BJ (cell line): Measurements from ENCODE around the gene FMN2. TPM values are rescaled to one million over a fixed set of nuclear protein-coding genes. Genes with fewer than 3 reads are reported as not detected.

Source experiments
- CTCF ChIA-PET: fragments of 350-600 bp; formaldehyde crosslinking; extraction: SDS; loops from one replicate; lab custom pipeline; 2021; ENCODE audit warnings: antibody characterized with exemption, inconsistent platforms; lab: Yijun Ruan, JAX
- POLR2A ChIA-PET: fragments of 300-600 bp; sonication (Branson Sonifier 250); formaldehyde crosslinking; extraction: SDS; loops from one replicate; lab custom pipeline; 2021; ENCODE audit warnings: antibody characterized with exemption; lab: Charles Lee
- DNase-seq: peaks from one replicate; pipeline ENCODE4 v3.0.0-alpha.2; 2011; ENCODE audit warnings: low read depth
- H3K27me3 ChIP-seq: 2 replicates; pipeline ENCODE4 v1.6.0; 2011; ENCODE audit warnings: low read length; ENCODE audit not compliant: control insufficient read depth, insufficient read depth
- H3K36me3 ChIP-seq: 2 replicates; pipeline ENCODE4 v1.5.1; 2011; ENCODE audit warnings: low read length; ENCODE audit not compliant: control insufficient read depth, insufficient read depth
- H3K4me3 ChIP-seq: 2 replicates; pipeline ENCODE4 v1.5.1; 2011; ENCODE audit warnings: low read depth, mild to moderate bottlenecking, control low read depth, low read length
- CTCF ChIP-seq: IDR thresholded peaks from 2 replicates; pipeline ENCODE4 v1.5.1; 2011; ENCODE audit warnings: low read depth, mild to moderate bottlenecking, control low read depth, inconsistent platforms, low read length, moderate library complexity; ENCODE audit not compliant: insufficient read depth
- polyA plus RNA-seq: library from polyadenylated mRNA; depleted of rRNA; stranded (reverse); fragments of >200 nt; gene quantifications from 2 replicates; pipeline ENCODE4 v1.2.3, GENCODE V29; 2011

FMN2 gene
- polyA plus RNA-seq, 1 experiment: 14.6 TPM

GRCh38 chr1:240492832-240493440 is 401.3 kb downstream of the FMN2 start:
- DNase-seq: no peak
- Histone ChIP-seq H3K4me3 (peak overlapping the region; percentile 7; the same call in 1 of the 2 replicates), H3K27me3 (no peaks in the 10 kb centered on the region), H3K36me3 (no peaks in the 10 kb centered on the region)
- CTCF ChIA-PET: interaction anchor here (1.2 kb wide), 1 partner anchor 26 kb away, joined by 3 read pairs; no protein-coding TSS in a partner anchor
- peak; percentile 26 for TF ChIP-seq CTCF
- POLR2A ChIA-PET: no interaction called here

- POLR2A ChIA-PET: no interaction called here
- no peak for TF ChIP-seq CTCF
- DNase-seq: no peak
- Histone ChIP-seq H3K36me3 (no peaks in the 10 kb centered on the region), H3K27me3 (no peaks in the 10 kb centered on the region), H3K4me3 (no peak overlapping the region)
- CTCF ChIA-PET: no interaction called here
Measured at GRCh38 chr1:240495601-240496000, 403.9 kb downstream of the FMN2 start.

GRCh38 chr1:240496356-240496755 is 404.7 kb downstream of the FMN2 start:
- TF ChIP-seq CTCF: no peak
- no peaks in the 10 kb centered on the region for H3K27me3 ChIP-seq
- DNase-seq: no peak
- H3K36me3 ChIP-seq: no peaks in the 10 kb centered on the region
- no peak overlapping the region for H3K4me3 ChIP-seq
- POLR2A ChIA-PET: no interaction called here
- CTCF ChIA-PET: no interaction called here

GRCh38 chr1:240496941-240497340 is 405.3 kb downstream of the FMN2 start:
- H3K4me3 ChIP-seq: no peak overlapping the region
- no peak for TF ChIP-seq CTCF
- DNase-seq: no peak
- H3K36me3 ChIP-seq: no peaks in the 10 kb centered on the region
- no peaks in the 10 kb centered on the region for H3K27me3 ChIP-seq
- CTCF ChIA-PET: no interaction called here
- POLR2A ChIA-PET: no interaction called here

GRCh38 chr1:240497908-240498307 is 406.2 kb downstream of the FMN2 start:
- Histone ChIP-seq H3K4me3 (no peak overlapping the region), H3K27me3 (no peaks in the 10 kb centered on the region), H3K36me3 (no peaks in the 10 kb centered on the region)
- CTCF ChIA-PET: interaction anchor here (0.6 kb wide), 1 partner anchor 349 kb away, joined by 4 read pairs; no protein-coding TSS in a partner anchor
- TF ChIP-seq CTCF: no peak
- POLR2A ChIA-PET: no interaction called here
- DNase-seq: no peak
